GM12878 (cell line): ENCODE results near the gene HSPA4.

Source experiments
- ATF2 ChIP-seq: IDR thresholded peaks from 2 replicates; pipeline ENCODE4 v1.6.1; 2012; ENCODE audit warnings: low read length, inconsistent platforms
- BHLHE40 ChIP-seq, 2 experiments: fragments of 450-650 bp in 1 of 2; IDR thresholded peaks; 2 replicates each; pipeline ENCODE4 v1.6.1; 2011 to 2017; ENCODE audit warnings: low read depth in 2 of 2, borderline replicate concordance in 1 of 2, improper control_type of control experiment in 1 of 2, low read length in 1 of 2, mild to moderate bottlenecking in 1 of 2
- CHD2 ChIP-seq: IDR thresholded peaks from 2 replicates; pipeline ENCODE4 v1.6.1; 2011; ENCODE audit warnings: low read depth, low read length, improper control_type of control experiment, borderline replicate concordance
- CTCF ChIP-seq, 3 experiments: IDR thresholded peaks in 2 of 3; conservative IDR thresholded peaks in 1 of 3; 2 replicates each; pipeline ENCODE4 v1.5.1; 2011; ENCODE audit warnings: low read depth in 3 of 3, low read length in 3 of 3, mild to moderate bottlenecking in 3 of 3, control low read depth in 2 of 3, moderate library complexity in 2 of 3, inconsistent platforms in 1 of 3, mixed read lengths in 1 of 3; ENCODE audit not compliant: control insufficient read depth in 2 of 3, insufficient read depth in 1 of 3; ENCODE audit errors: extremely low read depth in 1 of 3
- EZH2 ChIP-seq: IDR thresholded peaks from 2 replicates; pipeline ENCODE4 v1.6.1; 2012; ENCODE audit warnings: low read depth, mild to moderate bottlenecking, control low read depth, inconsistent platforms, low read length, borderline replicate concordance; ENCODE audit not compliant: control insufficient read depth
- HDAC2 ChIP-seq: fragments of 200-600 bp; sonication (generic); IDR thresholded peaks from 2 replicates; pipeline ENCODE4 v1.6.1; 2017
- JUNB ChIP-seq: IDR thresholded peaks from 2 replicates; pipeline ENCODE4 v1.6.1; 2016; ENCODE audit warnings: antibody characterized with exemption, mild to moderate bottlenecking
- POLR2AphosphoS5 ChIP-seq: IDR thresholded peaks from 2 replicates; pipeline ENCODE4 v1.6.1; 2011; ENCODE audit warnings: mild to moderate bottlenecking, low read length, inconsistent platforms
- POU2F2 ChIP-seq: IDR thresholded peaks from 3 replicates; pipeline ENCODE4 v1.6.1; 2011; ENCODE audit warnings: low read depth, mild to moderate bottlenecking, low read length, borderline replicate concordance
- RELB ChIP-seq: fragments of 450-650 bp; IDR thresholded peaks from 2 replicates; pipeline ENCODE4 v1.6.1; 2017; ENCODE audit warnings: low read depth, mild to moderate bottlenecking, moderate library complexity
- SPI1 ChIP-seq: IDR thresholded peaks from 2 replicates; pipeline ENCODE4 v1.6.1; 2011; ENCODE audit warnings: low read depth, mild to moderate bottlenecking, low read length, moderate library complexity, borderline replicate concordance; ENCODE audit not compliant: insufficient read depth
- YY1 ChIP-seq: IDR thresholded peaks from 2 replicates; pipeline ENCODE4 v1.6.1; 2011; ENCODE audit warnings: low read depth, mild to moderate bottlenecking, low read length
- TF ChIP-seq, protein P1 (sequence below): fragments of 450-650 bp; IDR thresholded peaks from 2 replicates; pipeline ENCODE4 v1.6.1; 2017; ENCODE audit warnings: mild to moderate bottlenecking
- TF ChIP-seq, protein P2 (sequence below): fragments of 150-350 bp; IDR thresholded peaks from 2 replicates; pipeline ENCODE4 v1.6.1; 2016; ENCODE audit warnings: low read depth, low read length

DNA sequence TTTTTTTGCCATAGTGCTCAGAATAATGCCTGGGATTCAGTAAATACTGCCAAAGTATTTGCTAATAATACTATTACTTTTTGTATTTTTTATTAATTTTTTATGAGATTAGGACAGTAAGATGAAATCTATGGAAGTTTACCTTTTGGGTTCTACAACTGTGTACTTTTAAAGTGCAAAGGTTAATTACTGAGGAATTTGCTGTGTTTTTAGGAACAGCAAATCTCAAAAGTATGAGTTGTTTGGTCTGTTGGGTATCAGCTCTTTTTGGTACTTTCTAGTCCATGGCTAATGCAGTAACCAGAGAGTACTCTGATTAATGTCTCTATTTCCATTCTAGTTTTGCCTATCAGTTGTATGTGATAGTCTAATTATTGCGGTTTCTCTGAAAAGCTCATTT, 5.1 kb downstream of the HSPA4 start:
- TF ChIP-seq YY1 (no peak), CTCF (IDR thresholded peaks at IDR 0.05 in 2 of 3, conservative IDR thresholded peaks at IDR 0.05 in 1 of 3; ENCODE audit: control insufficient read depth in 2 of 3, extremely low read depth in 1 of 3, insufficient read depth in 1 of 3, low read depth in 3 of 3, low read length in 3 of 3) (no peak), BHLHE40 (IDR thresholded peaks at IDR 0.05; ENCODE audit: borderline replicate concordance in 1 of 2, low read depth in 2 of 2, low read length in 1 of 2) (no peak), POLR2AphosphoS5 (no peak), SPI1 (no peak), JUNB (no peak), POU2F2 (no peak), EZH2 (no peak), RELB (no peak), HDAC2 (no peak), CHD2 (no peak), ATF2 (no peak)
- TF ChIP-seq, protein P1, sequence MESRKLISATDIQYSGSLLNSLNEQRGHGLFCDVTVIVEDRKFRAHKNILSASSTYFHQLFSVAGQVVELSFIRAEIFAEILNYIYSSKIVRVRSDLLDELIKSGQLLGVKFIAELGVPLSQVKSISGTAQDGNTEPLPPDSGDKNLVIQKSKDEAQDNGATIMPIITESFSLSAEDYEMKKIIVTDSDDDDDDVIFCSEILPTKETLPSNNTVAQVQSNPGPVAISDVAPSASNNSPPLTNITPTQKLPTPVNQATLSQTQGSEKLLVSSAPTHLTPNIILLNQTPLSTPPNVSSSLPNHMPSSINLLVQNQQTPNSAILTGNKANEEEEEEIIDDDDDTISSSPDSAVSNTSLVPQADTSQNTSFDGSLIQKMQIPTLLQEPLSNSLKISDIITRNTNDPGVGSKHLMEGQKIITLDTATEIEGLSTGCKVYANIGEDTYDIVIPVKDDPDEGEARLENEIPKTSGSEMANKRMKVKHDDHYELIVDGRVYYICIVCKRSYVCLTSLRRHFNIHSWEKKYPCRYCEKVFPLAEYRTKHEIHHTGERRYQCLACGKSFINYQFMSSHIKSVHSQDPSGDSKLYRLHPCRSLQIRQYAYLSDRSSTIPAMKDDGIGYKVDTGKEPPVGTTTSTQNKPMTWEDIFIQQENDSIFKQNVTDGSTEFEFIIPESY, result no peak
- TF ChIP-seq, protein P2, sequence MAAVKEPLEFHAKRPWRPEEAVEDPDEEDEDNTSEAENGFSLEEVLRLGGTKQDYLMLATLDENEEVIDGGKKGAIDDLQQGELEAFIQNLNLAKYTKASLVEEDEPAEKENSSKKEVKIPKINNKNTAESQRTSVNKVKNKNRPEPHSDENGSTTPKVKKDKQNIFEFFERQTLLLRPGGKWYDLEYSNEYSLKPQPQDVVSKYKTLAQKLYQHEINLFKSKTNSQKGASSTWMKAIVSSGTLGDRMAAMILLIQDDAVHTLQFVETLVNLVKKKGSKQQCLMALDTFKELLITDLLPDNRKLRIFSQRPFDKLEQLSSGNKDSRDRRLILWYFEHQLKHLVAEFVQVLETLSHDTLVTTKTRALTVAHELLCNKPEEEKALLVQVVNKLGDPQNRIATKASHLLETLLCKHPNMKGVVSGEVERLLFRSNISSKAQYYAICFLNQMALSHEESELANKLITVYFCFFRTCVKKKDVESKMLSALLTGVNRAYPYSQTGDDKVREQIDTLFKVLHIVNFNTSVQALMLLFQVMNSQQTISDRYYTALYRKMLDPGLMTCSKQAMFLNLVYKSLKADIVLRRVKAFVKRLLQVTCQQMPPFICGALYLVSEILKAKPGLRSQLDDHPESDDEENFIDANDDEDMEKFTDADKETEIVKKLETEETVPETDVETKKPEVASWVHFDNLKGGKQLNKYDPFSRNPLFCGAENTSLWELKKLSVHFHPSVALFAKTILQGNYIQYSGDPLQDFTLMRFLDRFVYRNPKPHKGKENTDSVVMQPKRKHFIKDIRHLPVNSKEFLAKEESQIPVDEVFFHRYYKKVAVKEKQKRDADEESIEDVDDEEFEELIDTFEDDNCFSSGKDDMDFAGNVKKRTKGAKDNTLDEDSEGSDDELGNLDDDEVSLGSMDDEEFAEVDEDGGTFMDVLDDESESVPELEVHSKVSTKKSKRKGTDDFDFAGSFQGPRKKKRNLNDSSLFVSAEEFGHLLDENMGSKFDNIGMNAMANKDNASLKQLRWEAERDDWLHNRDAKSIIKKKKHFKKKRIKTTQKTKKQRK, result no peak
